ENCODE results near the gene UTS2R.

GRCh38 chr17:82400206-82400605 lies 28.6 kb downstream of the UTS2R start:
- TF ChIP-seq CTCF (IDR thresholded peaks at IDR 0.05; ENCODE audit: insufficient read depth, low read length), result no peak
- TF ChIP-seq POLR2AphosphoS5 (IDR thresholded peaks at IDR 0.05; ENCODE audit: low read depth), result peak; percentile 74

All from HL-60 (cell line).